ENCODE results near the gene OTC. TPM values are rescaled to one million over a fixed set of nuclear protein-coding genes. Genes with fewer than 3 reads are reported as not detected.

Gene OTC
- total and polyA plus RNA-seq, 2 experiments from 2014 or later = not detected

DNA sequence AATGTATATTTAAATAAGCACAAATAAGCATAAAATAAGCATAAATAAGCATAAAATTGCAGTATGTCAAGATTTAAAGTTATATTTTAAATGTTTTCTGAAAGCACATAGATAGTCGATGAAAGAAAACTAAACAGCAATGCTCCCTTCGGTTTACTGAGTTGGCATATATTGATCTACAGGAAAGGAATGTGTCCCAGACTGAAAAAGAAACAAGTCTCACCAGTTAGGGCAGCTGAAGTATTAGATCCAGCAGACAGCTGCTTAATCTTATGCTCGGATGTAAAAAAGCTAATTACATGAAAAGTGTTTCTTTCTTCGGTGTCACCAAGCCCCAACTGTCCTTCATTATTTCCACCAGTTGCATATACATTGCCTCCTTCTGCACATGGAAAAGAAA lies 33.8 kb upstream of the OTC start:
- TF ChIP-seq EZH2 (IDR thresholded peaks at IDR 0.05; ENCODE audit: insufficient read depth, poor library complexity, severe bottlenecking) (no peak), EZH2phosphoT487 (IDR thresholded peaks at IDR 0.05; ENCODE audit: insufficient read depth, low read depth) (no peak)
- peaks cover 12% of the 10 kb centered on the region for H3K4me1 ChIP-seq (ENCODE audit: insufficient read depth)
- no peak overlapping the region for H3K27ac ChIP-seq
- WGBS, 2 experiments (ENCODE audit: low coverage in 1 of 2, low lambda C conversion rate in 2 of 2, missing lambda C conversion rate in 2 of 2) = 100% methylated on average over 4 of the region's 4 CpGs
- no peak overlapping the region for H2AFZ ChIP-seq
- no peak overlapping the region for H3K4me3 ChIP-seq
- H3K79me2 ChIP-seq (ENCODE audit: insufficient read depth) = 0 out of 2 replicates have a peak, but pooled peaks cover 3% of the 10 kb centered on the region
- H3K9ac ChIP-seq = no peak overlapping the region
- H3K36me3 ChIP-seq (ENCODE audit: low read depth) = no peaks in the 10 kb centered on the region
- no peaks in the 10 kb centered on the region for H3K9me3 ChIP-seq (ENCODE audit: low read depth)
- H3K4me2 ChIP-seq (ENCODE audit: unreplicated experiment) = no peak overlapping the region
- H3K9me2 ChIP-seq (ENCODE audit: insufficient read depth) = no peaks in the 10 kb centered on the region
- no peak for DNase-seq
- no peaks in the 10 kb centered on the region for H3F3A ChIP-seq (ENCODE audit: insufficient read depth)
- in situ Hi-C loops (cut with MboI) = loop anchor here (25.0 kb wide), 1 partner anchor 406 kb away; no protein-coding TSS in a partner anchor
- no peaks in the 10 kb centered on the region for H4K20me1 ChIP-seq (ENCODE audit: insufficient read depth)
- H3K27me3 ChIP-seq (replicated peaks; ENCODE audit: insufficient read depth) = no peaks in the 10 kb centered on the region

DNA sequence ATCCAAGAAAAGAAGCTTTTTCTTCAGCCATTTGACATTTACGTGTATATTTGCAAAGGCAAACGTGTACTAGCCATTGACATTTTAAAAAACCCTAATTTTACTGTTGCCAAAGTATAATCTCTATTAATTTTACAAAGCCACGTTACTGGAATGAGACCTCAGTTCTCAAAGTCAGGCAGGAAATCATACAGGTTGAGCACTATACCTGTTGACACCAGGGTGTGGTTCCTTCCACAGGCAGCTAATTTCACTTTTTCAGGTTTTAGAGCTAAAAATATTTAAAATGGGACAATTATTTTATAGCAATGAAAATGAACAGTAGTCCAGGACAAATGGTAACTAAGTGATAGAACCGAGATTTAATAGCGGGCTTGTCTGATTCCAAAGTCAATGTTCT lies 31.6 kb upstream of the OTC start:
- Histone ChIP-seq H3K27me3 (replicated peaks; ENCODE audit: insufficient read depth) (no peaks in the 10 kb centered on the region), H3K36me3 (ENCODE audit: low read depth) (no peaks in the 10 kb centered on the region), H3K9me2 (ENCODE audit: insufficient read depth) (no peaks in the 10 kb centered on the region), H3K9ac (no peak overlapping the region), H2AFZ (no peak overlapping the region), H3K4me3 (no peak overlapping the region), H3K9me3 (ENCODE audit: low read depth) (no peaks in the 10 kb centered on the region), H3K4me1 (ENCODE audit: insufficient read depth) (peaks cover 19% of the 10 kb centered on the region), H3K27ac (no peak overlapping the region), H3K79me2 (ENCODE audit: insufficient read depth) (peaks cover 9% of the 10 kb centered on the region; the same call in 1 of the 2 replicates), H4K20me1 (ENCODE audit: insufficient read depth) (no peaks in the 10 kb centered on the region), H3F3A (ENCODE audit: insufficient read depth) (no peaks in the 10 kb centered on the region), H3K4me2 (ENCODE audit: unreplicated experiment) (no peak overlapping the region)
- TF ChIP-seq EZH2phosphoT487 (IDR thresholded peaks at IDR 0.05; ENCODE audit: insufficient read depth, low read depth) (no peak), EZH2 (IDR thresholded peaks at IDR 0.05; ENCODE audit: insufficient read depth, poor library complexity, severe bottlenecking) (no peak)
- in situ Hi-C loops (cut with MboI) = loop anchor here (25.0 kb wide), 1 partner anchor 409 kb away; no protein-coding TSS in a partner anchor
- no peak for DNase-seq
- 96 to 98% methylated on average over 5 of the region's 5 CpGs for WGBS, 2 experiments (ENCODE audit: low coverage in 1 of 2, low lambda C conversion rate in 2 of 2, missing lambda C conversion rate in 2 of 2)

DNA sequence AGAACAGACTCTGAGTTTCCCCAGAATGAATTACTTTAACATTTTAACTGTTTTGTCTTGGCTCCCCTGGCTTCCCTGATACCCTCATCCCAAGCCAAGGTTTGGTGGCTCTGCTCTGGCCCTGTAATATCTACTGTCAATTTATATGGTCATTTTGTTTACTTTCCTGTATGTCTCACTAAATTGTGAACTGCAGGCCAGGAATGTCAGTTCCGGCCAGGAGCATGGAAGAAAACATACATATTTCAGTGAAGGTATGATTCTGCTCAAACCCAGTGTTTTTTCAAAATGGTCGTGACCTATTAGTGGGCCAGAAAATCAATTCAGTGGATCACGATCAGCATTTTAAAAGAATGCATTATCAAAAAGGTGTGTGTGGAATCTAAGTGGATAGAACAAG lies 26.3 kb upstream of the OTC start:
- Histone ChIP-seq H3K9me3 (ENCODE audit: low read depth) (no peaks in the 10 kb centered on the region), H3K4me2 (ENCODE audit: unreplicated experiment) (peak overlapping the region; percentile 81), H4K20me1 (ENCODE audit: insufficient read depth) (no peaks in the 10 kb centered on the region), H3F3A (ENCODE audit: insufficient read depth) (no peaks in the 10 kb centered on the region), H3K4me1 (ENCODE audit: insufficient read depth) (peaks cover 22% of the 10 kb centered on the region), H2AFZ (peak overlapping the region; percentile 93), H3K27me3 (replicated peaks; ENCODE audit: insufficient read depth) (no peaks in the 10 kb centered on the region), H3K9ac (peak overlapping the region; percentile 98), H3K4me3 (peak overlapping the region; percentile 92), H3K36me3 (ENCODE audit: low read depth) (no peaks in the 10 kb centered on the region), H3K9me2 (ENCODE audit: insufficient read depth) (no peaks in the 10 kb centered on the region), H3K27ac (peak overlapping the region; percentile 97), H3K79me2 (ENCODE audit: insufficient read depth) (peaks cover 10% of the 10 kb centered on the region; the same call in 1 of the 2 replicates)
- TF ChIP-seq EZH2 (IDR thresholded peaks at IDR 0.05; ENCODE audit: insufficient read depth, poor library complexity, severe bottlenecking) (no peak), EZH2phosphoT487 (IDR thresholded peaks at IDR 0.05; ENCODE audit: insufficient read depth, low read depth) (no peak)
- in situ Hi-C loops (cut with MboI) = no loop called here
- DNase-seq = peak; percentile 14
- WGBS, 2 experiments (ENCODE audit: low coverage in 1 of 2, low lambda C conversion rate in 2 of 2, missing lambda C conversion rate in 2 of 2) = 4 to 7% methylated on average over 3 of the region's 3 CpGs

GRCh38 chrX:38327007-38327774 lies 25.2 kb upstream of the OTC start, which contains the start of gene RPGR:
TSS of gene RPGR (minus strand) at chrX:38327509. CDS start at chrX:38327367, 142 bp downstream.
- peak; percentile 93 for DNase-seq
- no peaks in the 10 kb centered on the region for H3K9me2 ChIP-seq (ENCODE audit: insufficient read depth)
- WGBS, 2 experiments (ENCODE audit: low coverage in 1 of 2, low lambda C conversion rate in 2 of 2, missing lambda C conversion rate in 2 of 2) = 0% methylated on average over 30 to 35 of the region's 67 CpGs
- H2AFZ ChIP-seq = peak within 1 kb of the TSS; percentile 93
- no peaks in the 10 kb centered on the region for H3K36me3 ChIP-seq (ENCODE audit: low read depth)
- H3K4me2 ChIP-seq (ENCODE audit: unreplicated experiment) = peak within 1 kb of the TSS; percentile 81
- peak within 1 kb of the TSS; percentile 98 for H3K9ac ChIP-seq
- in situ Hi-C loops (cut with MboI) = no loop called here
- no peaks in the 10 kb centered on the region for H3K9me3 ChIP-seq (ENCODE audit: low read depth)
- H3K27me3 ChIP-seq (replicated peaks; ENCODE audit: insufficient read depth) = no peaks in the 10 kb centered on the region
- H3F3A ChIP-seq (ENCODE audit: insufficient read depth) = no peaks in the 10 kb centered on the region
- H3K4me1 ChIP-seq (ENCODE audit: insufficient read depth) = peaks cover 22% of the 10 kb centered on the region
- peaks cover 9% of the 10 kb centered on the region; the same call in 1 of the 2 replicates for H3K79me2 ChIP-seq (ENCODE audit: insufficient read depth)
- TF ChIP-seq EZH2 (IDR thresholded peaks at IDR 0.05; ENCODE audit: insufficient read depth, poor library complexity, severe bottlenecking) (no peak), EZH2phosphoT487 (IDR thresholded peaks at IDR 0.05; ENCODE audit: insufficient read depth, low read depth) (no peak)
- H4K20me1 ChIP-seq (ENCODE audit: insufficient read depth) = no peaks in the 10 kb centered on the region
- peak within 1 kb of the TSS; percentile 92 for H3K4me3 ChIP-seq
- H3K27ac ChIP-seq = peak within 1 kb of the TSS; percentile 97

All from GM23248 (cell line).